Neural cell (in vitro differentiated cells): ENCODE measurements around the gene DMP1.
"Not testable (repeated sequence)": the region's sequence is repeated elsewhere in the genome, so short reads cannot be mapped to it uniquely, and the experiment has no call there.

Experiments used
- EZH2 ChIP-seq: fragments of 200-600, 300-800 bp; shearing (Covaris generic), sonication (generic); IDR thresholded peaks from 2 replicates; pipeline ENCODE4 v1.6.1; 2014; ENCODE audit warnings: antibody characterized with exemption, low read length, borderline replicate concordance, mild to moderate bottlenecking; ENCODE audit not compliant: insufficient read depth, poor library complexity, severe bottlenecking
- TF ChIP-seq, protein P1 (sequence below): fragments of 450-650 bp; IDR thresholded peaks from 2 replicates; pipeline ENCODE4 v1.5.1; 2014; ENCODE audit warnings: antibody characterized with exemption, mild to moderate bottlenecking, moderate library complexity; ENCODE audit not compliant: poor library complexity, severe bottlenecking

DNA sequence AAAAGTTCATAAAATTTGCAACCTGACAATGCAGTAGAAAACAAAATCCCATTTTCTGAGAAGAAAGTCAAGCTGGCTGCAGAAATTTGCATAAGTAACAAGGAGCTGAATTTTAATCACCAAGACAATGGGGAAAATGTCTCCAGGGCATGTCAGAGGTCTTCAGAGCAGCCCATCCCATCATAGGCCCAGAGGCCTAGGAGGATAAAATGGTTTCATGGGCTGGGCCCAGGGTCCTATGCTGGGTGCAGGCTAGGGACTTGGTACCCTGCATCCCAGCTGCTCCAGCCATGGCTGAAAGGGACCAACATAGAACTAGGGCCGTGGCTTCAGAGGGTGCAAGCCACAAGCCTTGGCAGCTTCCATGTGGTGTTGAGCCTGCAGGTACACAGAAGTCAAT is 42.0 kb downstream of the DMP1 start:
- TF ChIP-seq, protein P1, sequence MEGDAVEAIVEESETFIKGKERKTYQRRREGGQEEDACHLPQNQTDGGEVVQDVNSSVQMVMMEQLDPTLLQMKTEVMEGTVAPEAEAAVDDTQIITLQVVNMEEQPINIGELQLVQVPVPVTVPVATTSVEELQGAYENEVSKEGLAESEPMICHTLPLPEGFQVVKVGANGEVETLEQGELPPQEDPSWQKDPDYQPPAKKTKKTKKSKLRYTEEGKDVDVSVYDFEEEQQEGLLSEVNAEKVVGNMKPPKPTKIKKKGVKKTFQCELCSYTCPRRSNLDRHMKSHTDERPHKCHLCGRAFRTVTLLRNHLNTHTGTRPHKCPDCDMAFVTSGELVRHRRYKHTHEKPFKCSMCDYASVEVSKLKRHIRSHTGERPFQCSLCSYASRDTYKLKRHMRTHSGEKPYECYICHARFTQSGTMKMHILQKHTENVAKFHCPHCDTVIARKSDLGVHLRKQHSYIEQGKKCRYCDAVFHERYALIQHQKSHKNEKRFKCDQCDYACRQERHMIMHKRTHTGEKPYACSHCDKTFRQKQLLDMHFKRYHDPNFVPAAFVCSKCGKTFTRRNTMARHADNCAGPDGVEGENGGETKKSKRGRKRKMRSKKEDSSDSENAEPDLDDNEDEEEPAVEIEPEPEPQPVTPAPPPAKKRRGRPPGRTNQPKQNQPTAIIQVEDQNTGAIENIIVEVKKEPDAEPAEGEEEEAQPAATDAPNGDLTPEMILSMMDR: not testable (repeated sequence)
- not testable (repeated sequence) for TF ChIP-seq EZH2
